Epithelial cell of alveolus of lung (primary cell): Measurements from ENCODE around the gene TMCO1. TPM values are rescaled to one million over a fixed set of nuclear protein-coding genes. Genes with fewer than 3 reads are reported as not detected.

ENCODE experiments used
- total RNA-seq: library from RNA; depleted of rRNA; stranded (reverse); fragments of >200 nt; gene quantifications from 2 replicates; pipeline ENCODE4 v1.2.1, GENCODE V29; 2015

The TMCO1 gene, protein sequence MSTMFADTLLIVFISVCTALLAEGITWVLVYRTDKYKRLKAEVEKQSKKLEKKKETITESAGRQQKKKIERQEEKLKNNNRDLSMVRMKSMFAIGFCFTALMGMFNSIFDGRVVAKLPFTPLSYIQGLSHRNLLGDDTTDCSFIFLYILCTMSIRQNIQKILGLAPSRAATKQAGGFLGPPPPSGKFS
- 68.8 and 76.1 TPM in 2 replicates for total RNA-seq

DNA sequence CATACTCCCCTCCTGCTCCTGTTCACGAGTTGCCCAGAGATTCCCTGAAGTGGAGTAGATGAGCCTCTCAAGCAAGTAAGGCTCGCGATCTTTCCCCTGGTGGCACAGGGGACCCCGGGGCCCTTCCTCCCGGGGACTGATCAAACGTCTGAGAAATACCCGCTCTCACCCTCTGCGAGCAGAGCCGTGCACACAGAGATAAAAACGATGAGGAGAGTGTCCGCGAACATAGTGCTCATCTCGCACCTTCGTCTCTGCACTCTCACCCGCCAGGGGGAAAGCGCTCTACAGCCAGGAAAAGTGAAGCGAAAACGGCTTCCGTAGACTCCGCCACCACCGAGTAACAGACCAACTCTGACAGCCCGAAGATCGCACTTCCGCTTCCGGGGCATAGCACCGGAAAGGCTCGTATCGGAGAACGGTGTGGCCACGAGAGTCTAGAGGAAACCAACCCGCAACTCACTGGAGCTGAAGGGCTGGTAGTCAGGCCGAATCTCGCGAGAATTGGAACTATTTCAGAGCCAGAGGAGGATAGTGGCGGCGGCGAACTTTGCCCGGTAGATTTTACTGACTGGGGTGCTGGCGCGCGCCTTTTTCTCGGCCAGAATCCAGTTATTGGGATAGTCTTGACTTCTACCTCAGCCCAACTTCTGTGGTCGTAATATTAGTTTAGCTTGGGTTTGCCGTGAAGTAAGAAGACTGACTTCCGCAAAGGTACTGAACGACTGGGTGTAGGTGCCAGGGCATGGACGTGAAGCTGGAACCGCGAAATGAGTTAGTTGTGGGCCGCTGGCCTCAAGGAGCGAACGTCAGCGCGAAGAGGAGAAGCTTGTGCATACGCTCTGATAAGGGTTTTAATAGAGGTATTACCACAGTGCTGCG lies at the start of gene TMCO1:
TMCO1 (minus strand) TSS at position 356 of the 882 bp plus-strand sequence; CDS start at position 239, 117 bp downstream.

DNA sequence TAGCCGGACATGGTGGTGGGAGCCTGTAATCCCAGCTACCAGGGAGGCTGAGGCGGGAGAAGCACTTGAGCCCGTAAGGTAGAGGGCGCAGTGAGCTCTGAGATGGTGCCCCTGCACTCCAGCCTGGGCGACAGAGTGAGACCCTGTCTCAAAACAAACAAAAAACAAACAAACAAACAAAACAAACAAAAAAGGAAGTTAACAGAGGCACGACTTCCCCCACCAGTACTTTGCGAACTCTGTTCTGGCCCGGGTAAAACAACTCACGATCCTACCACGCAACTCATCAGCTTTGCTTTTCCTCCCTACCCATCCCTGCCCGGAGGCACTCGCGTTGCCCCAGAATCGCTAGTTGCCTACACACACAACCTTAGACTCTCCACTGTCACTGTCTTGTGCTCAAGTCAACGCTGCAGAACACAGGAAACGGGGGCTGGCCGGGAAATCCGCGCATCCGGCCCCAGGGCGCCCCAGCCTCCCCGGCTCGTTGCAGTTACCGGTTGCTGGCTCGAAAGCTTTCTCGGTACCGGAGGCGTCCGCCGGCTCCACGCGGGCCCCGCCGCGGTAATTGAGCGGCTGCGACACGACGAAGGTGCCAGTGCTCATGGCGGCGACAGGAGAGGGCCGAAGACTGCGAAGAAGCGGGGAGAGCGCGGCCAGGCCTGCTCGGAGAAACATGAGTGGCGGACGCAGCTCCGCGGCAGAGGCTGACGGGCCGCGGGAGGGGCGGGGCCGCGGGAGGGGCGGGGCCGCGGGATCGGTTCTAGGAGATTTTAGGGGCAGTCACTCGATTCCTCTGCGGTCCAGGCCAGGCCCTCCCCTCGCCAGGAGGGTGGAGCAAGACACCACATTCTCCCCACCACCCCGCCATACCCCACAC lies 70.5 kb downstream of the TMCO1 start, which contains the start of gene ALDH9A1:
ALDH9A1 (minus strand) TSS at position 682 of the 880 bp plus-strand sequence; CDS start at position 678, 4 bp downstream.

Other genes with a start within 250 kb of the TMCO1 start
- gene LRRC52, start 224.9 kb downstream of the TMCO1 start, total RNA-seq, result not detected in 2 replicates
- 189 and 256 TPM in 2 replicates for gene MGST3, start 137.6 kb downstream of the TMCO1 start, total RNA-seq
- gene ALDH9A1, start 70.3 kb downstream of the TMCO1 start, total RNA-seq, result 80.4 and 95.1 TPM in 2 replicates
- gene UCK2, start 58.7 kb upstream of the TMCO1 start, total RNA-seq, result 26.9 and 90.6 TPM in 2 replicates